GM19035 (cell line): Measurements from ENCODE around the gene NDRG3.
"Not testable (repeated sequence)": the region's sequence is repeated elsewhere in the genome, so short reads cannot be mapped to it uniquely, and the experiment has no call there.

Experiments used
- ATAC-seq: cut with Tn5 transposase; IDR thresholded peaks from one replicate; pipeline ENCODE4 v1.9.1; 2021; ENCODE audit not compliant: unreplicated experiment

NDRG3 gene

GRCh38 chr20:36700438-36700837 lies 45.5 kb downstream of the NDRG3 start:
- ATAC-seq: no peak

- ATAC-seq: not testable (repeated sequence)
Observed at GRCh38 chr20:36695467-36695866, 50.4 kb downstream of the NDRG3 start.

GRCh38 chr20:36688630-36689029 lies 57.3 kb downstream of the NDRG3 start:
- ATAC-seq: no peak

DNA sequence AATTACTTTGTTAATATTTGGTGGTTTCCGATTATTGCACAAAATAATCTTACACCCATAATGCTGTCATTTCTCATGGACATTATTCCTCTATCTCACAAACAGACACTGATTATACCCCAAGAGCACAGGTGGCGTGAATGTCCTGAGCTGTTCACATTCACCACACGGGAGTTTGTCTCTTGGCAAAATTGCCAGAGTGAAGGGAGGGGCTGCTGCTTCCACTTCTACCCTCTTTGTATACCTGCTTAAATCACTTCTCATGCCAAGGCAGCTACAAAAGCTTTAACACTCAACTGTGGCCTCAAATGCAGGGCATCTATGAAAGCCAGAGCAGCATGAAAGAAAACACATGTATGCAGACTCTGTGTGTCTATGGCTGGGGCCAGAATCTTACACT lies 58.0 kb downstream of the NDRG3 start:
- ATAC-seq: no peak

DNA sequence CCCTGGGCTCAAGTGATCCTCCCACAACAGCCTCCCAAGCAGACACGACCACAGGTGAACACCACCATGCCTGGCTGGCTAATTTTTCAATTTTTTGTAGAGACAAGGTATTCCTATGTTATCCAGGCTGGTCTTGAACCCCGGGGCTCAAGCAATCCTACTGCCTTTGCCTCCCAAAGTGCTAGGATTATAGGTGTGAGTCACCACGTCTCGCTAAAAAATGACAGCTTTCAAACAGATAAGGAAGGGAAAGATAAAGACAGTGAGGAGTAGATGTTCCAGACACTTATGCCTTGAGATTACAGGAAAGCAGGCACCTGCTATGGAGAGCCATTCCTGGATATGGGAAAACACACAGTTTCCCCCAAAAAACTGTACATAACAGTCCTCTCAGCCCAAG lies 58.9 kb downstream of the NDRG3 start:
- ATAC-seq: no peak

DNA sequence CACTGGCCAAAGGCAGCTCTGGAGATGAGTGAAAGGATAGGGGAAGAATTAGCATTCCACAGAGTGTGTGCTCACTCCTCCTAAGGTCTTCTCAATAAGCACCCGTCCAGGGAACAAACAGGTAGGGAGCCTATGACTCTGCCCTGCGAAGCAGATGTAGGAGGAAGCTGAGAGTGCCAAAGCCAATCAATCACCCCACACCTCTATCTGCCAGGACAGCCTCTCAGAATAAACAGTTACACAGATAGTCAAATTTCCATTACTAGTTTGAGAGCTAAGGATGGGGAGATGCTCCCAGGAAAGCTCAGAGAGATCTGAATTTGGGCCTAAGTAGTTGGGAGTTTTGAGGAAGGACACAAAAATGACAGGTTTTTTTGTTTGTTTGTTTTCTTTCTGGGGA lies 59.4 kb downstream of the NDRG3 start:
- ATAC-seq: no peak

- ATAC-seq: no peak
Observed at GRCh38 chr20:36684747-36685146, 61.1 kb downstream of the NDRG3 start.

DNA sequence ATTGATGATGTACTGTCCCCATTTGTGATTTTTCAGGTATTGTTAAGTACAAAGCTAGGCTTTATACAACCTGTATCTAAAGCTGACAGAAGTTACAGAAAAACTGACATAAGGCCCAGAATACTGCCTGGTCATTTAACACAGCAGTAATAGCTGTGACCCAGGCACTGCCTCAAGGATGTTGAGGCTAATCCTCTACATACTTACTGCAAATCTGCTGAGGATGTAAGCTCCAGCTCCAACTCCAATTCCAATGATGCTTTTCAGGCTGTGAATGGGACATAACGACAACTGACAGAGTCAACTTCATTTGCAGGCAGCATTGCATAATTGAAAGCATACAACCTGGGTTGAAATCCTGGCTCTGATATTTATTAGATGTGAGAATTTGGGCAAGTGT lies 63.6 kb downstream of the NDRG3 start:
- no peak for ATAC-seq

GRCh38 chr20:36677422-36677771 lies 68.5 kb downstream of the NDRG3 start:
- no peak for ATAC-seq

GRCh38 chr20:36676701-36677421 lies 69.0 kb downstream of the NDRG3 start:
- no peak for ATAC-seq

DNA sequence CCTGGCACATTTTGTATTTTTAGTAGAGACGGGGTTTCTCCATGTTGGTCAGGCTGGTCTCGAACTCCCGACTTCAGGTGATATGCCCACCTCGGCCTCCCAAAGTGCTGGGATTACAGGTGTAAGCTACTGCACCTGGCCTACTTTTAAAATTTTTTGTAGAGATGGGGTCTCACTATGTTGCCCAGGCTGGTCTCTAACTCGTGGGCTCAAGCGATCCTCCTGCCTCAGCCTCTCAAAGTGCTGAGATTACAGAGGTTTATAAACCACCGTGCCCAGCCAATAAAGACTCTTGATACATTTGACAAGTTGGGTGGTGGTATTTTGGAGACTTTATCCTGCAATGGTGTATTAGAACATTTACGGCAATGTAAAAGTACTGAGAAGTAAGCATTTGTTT lies 70.3 kb downstream of the NDRG3 start:
- not testable (repeated sequence) for ATAC-seq

GRCh38 chr20:36672991-36673390 lies 72.9 kb downstream of the NDRG3 start:
- no peak for ATAC-seq

DNA sequence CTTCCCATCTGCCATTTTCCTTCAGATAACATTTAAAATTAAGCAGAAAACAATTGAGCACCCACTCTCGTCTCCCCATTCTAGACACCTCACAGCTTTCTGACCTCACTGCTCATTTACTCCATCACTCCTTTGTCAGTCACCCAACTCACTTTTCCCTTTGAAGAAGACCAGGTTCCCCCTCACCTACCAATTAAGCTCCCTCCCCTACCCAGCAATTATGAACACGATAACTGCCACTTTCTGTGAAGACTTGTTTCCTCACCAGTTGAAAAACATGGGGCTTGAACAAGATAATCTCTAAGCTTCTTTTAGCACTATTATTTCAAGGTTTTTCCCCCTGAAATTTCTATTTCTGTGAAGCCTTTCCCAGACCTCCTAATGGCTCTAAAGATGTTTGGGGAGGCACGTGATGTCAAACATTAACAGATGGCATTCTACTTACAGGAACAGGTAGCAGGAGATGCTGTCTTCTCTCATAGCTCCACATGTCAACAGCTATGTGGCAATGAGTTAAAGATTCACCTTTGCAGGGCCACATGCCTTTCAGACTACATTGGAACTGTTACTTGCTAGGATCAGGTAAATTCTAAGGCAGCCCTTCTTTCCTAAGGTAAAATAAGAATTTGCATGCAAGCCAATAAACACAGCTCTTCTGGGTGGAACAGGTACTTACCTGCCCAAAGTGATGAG lies 75.1 kb downstream of the NDRG3 start:
- no peak for ATAC-seq

DNA sequence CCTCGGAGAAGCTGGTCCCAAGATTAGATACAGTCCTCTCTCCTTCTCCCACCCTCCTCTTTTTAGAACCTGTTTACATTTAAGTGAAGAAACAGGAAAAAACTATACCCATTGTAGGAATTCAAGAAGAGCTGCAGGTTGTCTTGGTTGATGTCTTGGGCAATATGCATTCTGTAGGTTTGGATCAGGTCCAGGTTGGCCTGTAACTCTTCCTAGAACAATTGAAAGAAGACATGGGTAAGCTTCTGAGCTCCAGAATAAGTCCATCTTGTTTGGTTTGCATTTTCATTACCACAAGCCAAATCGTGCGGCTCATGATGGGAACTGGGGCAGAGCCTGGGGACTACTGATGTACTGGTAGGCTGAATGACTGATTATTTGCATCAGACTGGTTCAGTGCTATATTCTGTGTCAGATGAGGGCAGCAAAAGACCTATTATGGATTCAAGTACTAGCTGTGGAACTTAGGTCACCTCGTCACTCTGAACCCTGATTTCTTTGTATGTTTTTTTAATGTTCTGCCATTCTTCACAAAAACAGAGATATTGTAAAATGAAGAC lies 79.6 kb downstream of the NDRG3 start:
- no peak for ATAC-seq

DNA sequence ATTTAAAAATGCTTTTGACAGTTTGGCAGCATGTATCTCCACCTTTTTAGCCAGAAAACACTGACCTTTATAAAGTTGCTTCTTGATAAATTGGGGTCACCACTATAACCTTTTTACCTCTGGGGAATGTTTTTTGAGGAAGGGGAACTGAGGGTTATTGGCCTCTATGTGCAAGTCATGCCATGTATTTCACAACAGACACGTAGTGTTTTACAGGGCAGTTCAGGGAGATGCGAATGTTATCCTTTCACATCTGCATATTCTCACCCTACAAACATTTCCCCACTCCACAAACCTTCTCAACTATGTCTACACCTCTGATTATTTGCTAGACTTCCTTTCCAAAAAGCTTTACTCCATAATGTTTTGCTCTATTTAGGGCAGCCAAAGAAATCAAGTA lies 82.9 kb downstream of the NDRG3 start:
- ATAC-seq: no peak

- no peak for ATAC-seq
Observed at GRCh38 chr20:36658300-36658699, 87.6 kb downstream of the NDRG3 start.

GRCh38 chr20:36656733-36657132 lies 89.2 kb downstream of the NDRG3 start:
- no peak for ATAC-seq

- ATAC-seq: no peak
Observed at GRCh38 chr20:36655004-36655403, 90.9 kb downstream of the NDRG3 start.

DNA sequence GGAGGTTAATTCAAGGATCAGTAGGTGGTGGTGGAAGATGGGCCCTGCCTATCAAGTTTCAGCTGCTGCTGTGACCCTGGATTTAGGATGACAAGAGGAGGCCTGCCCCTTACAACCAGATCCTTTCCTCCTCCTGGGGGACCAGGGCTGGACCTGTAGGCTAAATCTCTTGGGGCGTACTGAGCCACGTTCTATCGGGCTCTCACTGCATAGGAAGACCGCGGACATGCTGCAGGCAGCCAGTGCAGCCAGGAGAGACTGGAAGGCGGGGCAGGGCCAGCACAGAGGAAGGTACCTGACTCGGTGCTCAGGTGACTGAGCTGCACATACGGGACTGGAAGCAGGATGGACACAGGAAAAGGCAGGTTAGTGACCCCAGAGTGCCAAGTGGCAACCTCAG lies 91.4 kb downstream of the NDRG3 start:
- no peak for ATAC-seq

DNA sequence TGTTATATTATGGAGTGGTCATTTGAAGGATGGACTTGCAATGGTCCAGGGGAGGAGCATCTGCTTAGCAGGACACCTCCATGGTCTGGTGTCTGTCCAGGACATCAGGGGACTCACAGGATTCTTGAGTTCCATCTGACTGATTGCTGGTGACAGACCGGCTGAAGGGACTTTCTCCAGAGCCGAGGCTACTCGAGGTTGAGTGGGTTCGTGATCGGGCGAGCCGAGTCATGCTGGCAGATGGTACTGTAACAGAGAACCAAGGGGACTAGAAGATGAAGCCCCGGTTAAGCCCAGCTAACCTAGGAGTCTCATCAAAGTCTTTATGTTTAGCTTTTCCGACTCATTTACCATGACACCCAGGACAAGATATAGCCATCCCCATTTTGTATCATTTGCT lies 92.4 kb downstream of the NDRG3 start:
- ATAC-seq: no peak

DNA sequence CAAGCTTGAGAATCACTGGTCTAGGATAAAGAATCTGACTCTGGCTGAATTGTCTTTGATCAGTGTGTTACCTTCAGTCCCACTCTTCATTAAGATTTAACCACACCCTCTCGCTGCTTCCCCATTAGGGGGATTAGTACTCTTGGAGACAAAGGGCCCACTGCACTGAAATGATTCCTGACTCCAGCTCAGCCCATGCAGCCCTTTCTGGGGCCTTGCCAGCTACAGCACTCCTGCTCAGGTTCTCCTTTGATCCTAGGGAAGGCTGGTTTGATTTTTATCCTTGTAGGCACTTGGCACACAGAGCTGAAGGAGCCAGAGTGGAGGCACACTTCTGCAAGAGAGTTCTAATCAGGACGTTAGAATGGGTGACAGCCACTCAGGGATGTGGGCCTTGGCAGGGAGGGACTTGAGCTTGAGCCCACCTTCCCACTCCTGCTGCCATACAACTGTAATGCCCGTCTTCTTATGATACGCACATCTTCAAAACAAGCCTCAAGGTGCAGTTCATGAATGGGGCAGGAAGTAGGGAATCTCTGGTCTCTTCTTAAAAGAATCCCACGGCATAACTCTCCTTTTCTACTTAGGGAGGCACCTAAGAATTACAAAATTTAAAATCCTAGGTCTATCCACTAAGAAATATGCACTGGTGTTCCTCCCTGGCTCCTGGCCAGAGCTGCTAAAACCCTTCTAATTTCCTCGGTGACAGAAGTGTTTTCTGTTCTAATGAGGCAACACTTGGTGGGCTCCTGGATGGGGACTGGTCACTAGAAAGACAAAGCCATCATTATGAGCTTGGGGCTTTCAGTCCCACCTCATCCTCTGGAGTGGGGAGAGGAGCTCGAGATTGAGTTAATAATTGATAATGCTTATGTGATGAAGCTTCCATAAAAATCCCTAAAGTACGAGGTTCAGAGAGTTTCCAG lies 98.4 kb downstream of the NDRG3 start:
- no peak for ATAC-seq
